Midbrain (tissue), 1 donor: ENCODE measurements around the gene INKA2.
A peak's percentile ranks its signal among the peaks of the same experiment; 100 is the strongest.

ENCODE experiments used
- DNase-seq: peaks from one replicate; lab custom pipeline; 2025; lab: John Stamatoyannopoulos, UW

The INKA2 gene

GRCh38 chr1:111739194-111739924, at the start of gene INKA2:
Gene INKA2, minus strand, starts transcription at chr1:111739395. Its CDS starts 153 bp downstream, at chr1:111739242.
- DNase-seq: peak; percentile 92

GRCh38 chr1:111786669-111787207, 47.5 kb upstream of the INKA2 start:
- no peak for DNase-seq

GRCh38 chr1:111784273-111784901, 45.2 kb upstream of the INKA2 start:
- no peak for DNase-seq

- DNase-seq: no peak
Measured at GRCh38 chr1:111779546-111779945, 40.4 kb upstream of the INKA2 start.

GRCh38 chr1:111778541-111779051, 39.4 kb upstream of the INKA2 start:
- no peak for DNase-seq

GRCh38 chr1:111778066-111778465, 38.9 kb upstream of the INKA2 start:
- no peak for DNase-seq

GRCh38 chr1:111777301-111777700, 38.1 kb upstream of the INKA2 start:
- no peak for DNase-seq

GRCh38 chr1:111776861-111777260, 37.7 kb upstream of the INKA2 start:
- no peak for DNase-seq

- no peak for DNase-seq
Measured at GRCh38 chr1:111776391-111776790, 37.2 kb upstream of the INKA2 start.

GRCh38 chr1:111775966-111776365, 36.8 kb upstream of the INKA2 start:
- no peak for DNase-seq

GRCh38 chr1:111770916-111771315, 31.7 kb upstream of the INKA2 start:
- no peak for DNase-seq

- peak; percentile 64 for DNase-seq
Measured at GRCh38 chr1:111769517-111770146, 30.4 kb upstream of the INKA2 start.

GRCh38 chr1:111768625-111769024, 29.4 kb upstream of the INKA2 start:
- DNase-seq: no peak

GRCh38 chr1:111768023-111768422, 28.8 kb upstream of the INKA2 start:
- DNase-seq: no peak

- no peak for DNase-seq
Measured at GRCh38 chr1:111762332-111762731, 23.1 kb upstream of the INKA2 start.

GRCh38 chr1:111761717-111762116, 22.5 kb upstream of the INKA2 start:
- DNase-seq: no peak

GRCh38 chr1:111758373-111758772, 19.2 kb upstream of the INKA2 start:
- DNase-seq: no peak

GRCh38 chr1:111756124-111756513, 16.9 kb upstream of the INKA2 start:
- DNase-seq: no peak

- DNase-seq: peak; percentile 92
Measured at GRCh38 chr1:111755331-111756123, 16.3 kb upstream of the INKA2 start, which contains the start of gene DDX20. Gene DDX20, plus strand, starts transcription at chr1:111755901. Its CDS starts 24 bp downstream, at chr1:111755925.

- peak; percentile 66 for DNase-seq
Measured at GRCh38 chr1:111754984-111755330, 15.8 kb upstream of the INKA2 start.

GRCh38 chr1:111751906-111752575, 12.8 kb upstream of the INKA2 start:
- DNase-seq: no peak
